HTR-8/SVneo (cell line): ENCODE measurements around the gene STK17B.
A peak's percentile ranks its signal among the peaks of the same experiment; 100 is the strongest.

Experiments used
- DNase-seq: peaks from one replicate; pipeline ENCODE4 v3.0.0; 2011; ENCODE audit warnings: low spot score, mixed read lengths; ENCODE audit not compliant: insufficient read length
- FAIRE-seq: peaks from 2 replicates; lab custom pipeline; 2011; peaks lifted over from hg19 to GRCh38; lab: Jason Lieb, UNC

Gene STK17B

GRCh38 chr2:196162586-196163175 lies 8.7 kb downstream of the STK17B start:
- FAIRE-seq, result no peak

GRCh38 chr2:196160946-196161345 lies 10.4 kb downstream of the STK17B start:
- no peak for DNase-seq
- FAIRE-seq, result no peak

More at GRCh38 chr2:196162586-196163175, 8.7 kb downstream of the STK17B start:
- no peak for DNase-seq

- no peak for FAIRE-seq
- DNase-seq, result peak; percentile 69
These were observed 11.3 kb downstream of the STK17B start for GRCh38 chr2:196160101-196160500.

GRCh38 chr2:196159221-196159892 lies 12.0 kb downstream of the STK17B start:
- no peak for DNase-seq
- FAIRE-seq, result no peak

GRCh38 chr2:196155575-196155974 lies 15.8 kb downstream of the STK17B start:
- no peak for DNase-seq
- no peak for FAIRE-seq

GRCh38 chr2:196153480-196153879 lies 17.9 kb downstream of the STK17B start:
- DNase-seq, result no peak
- FAIRE-seq, result no peak

GRCh38 chr2:196149948-196150347 lies 21.4 kb downstream of the STK17B start:
- DNase-seq, result no peak
- no peak for FAIRE-seq

GRCh38 chr2:196148736-196149135 lies 22.6 kb downstream of the STK17B start:
- FAIRE-seq, result no peak
- DNase-seq, result no peak

- FAIRE-seq, result no peak
These were observed 26.1 kb downstream of the STK17B start for GRCh38 chr2:196145256-196145655.

GRCh38 chr2:196144513-196145126 lies 26.8 kb downstream of the STK17B start:
- FAIRE-seq (no peak), DNase-seq (no peak)

More at GRCh38 chr2:196145256-196145655, 26.1 kb downstream of the STK17B start:
- DNase-seq, result no peak

GRCh38 chr2:196143730-196144131 lies 27.6 kb downstream of the STK17B start:
- no peak for DNase-seq
- peak; percentile 9 for FAIRE-seq

GRCh38 chr2:196142825-196143224 lies 28.6 kb downstream of the STK17B start:
- FAIRE-seq, result no peak
- DNase-seq, result no peak

- FAIRE-seq (no peak), DNase-seq (no peak)
These were observed 31.2 kb downstream of the STK17B start for GRCh38 chr2:196140213-196140612.

- no peak for DNase-seq
- FAIRE-seq, result no peak
These were observed 34.1 kb downstream of the STK17B start for GRCh38 chr2:196137271-196137670.

GRCh38 chr2:196136151-196136550 lies 35.2 kb downstream of the STK17B start:
- DNase-seq (no peak), FAIRE-seq (no peak)

- FAIRE-seq (no peak), DNase-seq (no peak)
These were observed 39.1 kb downstream of the STK17B start for GRCh38 chr2:196131949-196132925.

GRCh38 chr2:196131384-196131937 lies 39.9 kb downstream of the STK17B start:
- DNase-seq, result no peak
- FAIRE-seq, result no peak

- FAIRE-seq (no peak), DNase-seq (no peak)
These were observed 41.1 kb downstream of the STK17B start for GRCh38 chr2:196130039-196130825.

GRCh38 chr2:196128749-196129148 lies 42.6 kb downstream of the STK17B start:
- no peak for FAIRE-seq

More at GRCh38 chr2:196128749-196129148, 42.6 kb downstream of the STK17B start:
- DNase-seq, result no peak
